GM12878 (cell line): ENCODE results near the gene PLA2G1B. TPM values are rescaled to one million over a fixed set of nuclear protein-coding genes. Genes with fewer than 3 reads are reported as not detected.
"Not testable (repeated sequence)": the region's sequence is repeated elsewhere in the genome, so short reads cannot be mapped to it uniquely, and the experiment has no call there.

ENCODE experiments used
- ATAC-seq: fragments of 200-7000 bp; cut with Tn5 transposase; 3 replicates; pipeline ENCODE4 v1.9.1; 2020; ENCODE audit warnings: mild to moderate bottlenecking, moderate library complexity
- BruUV-seq: library from RNA; stranded (reverse); fragments of 400-500 nt; replicated peaks from 2 replicates; lab custom pipeline; 2021; lab: Mats Ljungman, UMichigan
- CTCF ChIA-PET: fragments of 300-600 bp; sonication (Branson Sonifier 250); formaldehyde crosslinking; extraction: SDS; loops from one replicate; lab custom pipeline; 2021; ENCODE audit warnings: inconsistent platforms; lab: Yijun Ruan, JAX
- POLR2A ChIA-PET: fragments of 350-600 bp; formaldehyde crosslinking; extraction: SDS; loops from one replicate; lab custom pipeline; 2021; ENCODE audit warnings: inconsistent platforms; lab: Charles Lee
- RAD21 ChIA-PET: fragments of 300-600 bp; sonication (Branson Sonifier 250); formaldehyde crosslinking; loops from one replicate; lab custom pipeline; 2023; ENCODE audit warnings: antibody characterized with exemption; ENCODE audit not compliant: unreplicated experiment; lab: Charles Lee
- SMC1A ChIA-PET: fragments of 300-600 bp; sonication (Branson Sonifier 250); formaldehyde crosslinking; loops from one replicate; lab custom pipeline; 2023; ENCODE audit not compliant: unreplicated experiment, uncharacterized antibody; lab: Charles Lee
- DNase-seq: peaks from one replicate; pipeline ENCODE4 v3.0.0-alpha.2; 2011; ENCODE audit warnings: low read depth, low spot score
- FAIRE-seq: peaks from 3 replicates; lab custom pipeline; 2011; peaks lifted over from hg19 to GRCh38; lab: Jason Lieb, UNC
- H2AFZ ChIP-seq: 2 replicates; pipeline ENCODE4 v1.6.0; 2011; ENCODE audit warnings: low read depth, low read length, control low read depth; ENCODE audit not compliant: control insufficient read depth
- H3K27ac ChIP-seq: 2 replicates; pipeline ENCODE4 v1.5.1; 2011; ENCODE audit warnings: control low read depth; ENCODE audit not compliant: control insufficient read depth, insufficient read depth
- H3K27me3 ChIP-seq, 2 experiments: replicated peaks in 1 of 2; 2 replicates each; pipeline versions ENCODE4 v1.6.0 to v1.6.1; 2011; ENCODE audit warnings: low read length in 1 of 2; ENCODE audit not compliant: control insufficient read depth in 2 of 2, insufficient read depth in 2 of 2
- H3K36me3 ChIP-seq, 2 experiments: 2 replicates each; pipeline ENCODE4 v1.5.1; 2011; ENCODE audit warnings: low read length in 1 of 2; ENCODE audit not compliant: control insufficient read depth in 2 of 2, insufficient read depth in 2 of 2
- H3K4me1 ChIP-seq: 2 replicates; pipeline ENCODE4 v1.6.1; 2011; ENCODE audit warnings: mild to moderate bottlenecking, low read length, moderate library complexity, mixed read lengths; ENCODE audit not compliant: control insufficient read depth, insufficient read depth
- H3K4me2 ChIP-seq: 2 replicates; pipeline ENCODE4 v1.6.0; 2011; ENCODE audit warnings: control low read depth; ENCODE audit not compliant: control insufficient read depth, insufficient read depth
- H3K4me3 ChIP-seq: fragments of 200-600 bp; sonication (generic); 2 replicates; pipeline ENCODE4 v1.5.1; 2016
- H3K79me2 ChIP-seq: 2 replicates; pipeline ENCODE4 v1.6.0; 2011; ENCODE audit warnings: low read length; ENCODE audit not compliant: control insufficient read depth, insufficient read depth
- H3K9ac ChIP-seq: 2 replicates; pipeline ENCODE4 v1.8.0; 2011; ENCODE audit warnings: low read length, control low read depth, mixed read lengths; ENCODE audit not compliant: control insufficient read depth, insufficient read depth
- H3K9me3 ChIP-seq: replicated peaks from 3 replicates; pipeline ENCODE4 v1.5.1; 2011; ENCODE audit warnings: mild to moderate bottlenecking, low read length; ENCODE audit not compliant: control insufficient read depth, insufficient read depth
- H4K20me1 ChIP-seq: 2 replicates; pipeline ENCODE4 v1.6.0; 2011; ENCODE audit not compliant: control insufficient read depth, insufficient read depth
- CBX5 ChIP-seq: sonication (generic); IDR thresholded peaks from 2 replicates; pipeline ENCODE4 v1.6.1; 2016; ENCODE audit warnings: low read depth, moderate library complexity, mild to moderate bottlenecking, inconsistent platforms
- WGBS: methylation state at CpG from one replicate; pipeline ENCODE4 v1.1.6; 2016; ENCODE audit warnings: low lambda C conversion rate; ENCODE audit not compliant: insufficient replicate concordance, insufficient coverage; ENCODE audit errors: missing lambda C conversion rate; 5-methylcytosine and 5-hydroxymethylcytosine counted together
- in situ Hi-C: fragments of 300-500 bp; cut with MboI; formaldehyde crosslinking; loops from 9 replicates; pipeline ENCODE4 v1.14.3; 2018; ENCODE audit warnings: mixed read lengths
- intact Hi-C: fragments of 100-400 bp; cut with micrococcal nuclease; formaldehyde crosslinking; loops from one replicate; pipeline ENCODE4 v1.14.2; 2022; ENCODE audit not compliant: unreplicated experiment
- polyA plus RNA-seq, 11 experiments: library from polyadenylated mRNA; depleted of rRNA in 4 of 11; unstranded in 6 of 11; stranded (reverse) in 5 of 11; fragments of >200 nt; fragmentation: Nextera tagmentation in 4 of 11; fragmentation: Illumina TruSeq in 1 of 11; extraction: Ambion mirVana in 4 of 11; extraction: Trizol in 1 of 11; gene quantifications; 1 replicate in 1 of 11; 2 replicates in 10 of 11; pipeline versions ENCODE4 v1.2.1 to v1.2.3, GENCODE V29; 2011 to 2016; ENCODE audit warnings: inconsistent platforms in 2 of 11, missing spikeins in 2 of 11, low read depth in 1 of 11
- total RNA-seq, 4 experiments: library from RNA; depleted of rRNA in 3 of 4; stranded (reverse); fragments of >200 nt in 3 of 4; fragmentation: Illumina TruSeq in 1 of 4; extraction: Trizol in 1 of 4; gene quantifications; 2 replicates each; pipeline versions ENCODE4 v1.2.1 to v1.2.3, GENCODE V29; 2013 to 2021
- TF ChIP-seq, protein P1 (sequence below): IDR thresholded peaks from 2 replicates; pipeline ENCODE4 v1.6.1; 2011; ENCODE audit warnings: borderline replicate concordance, low read depth, mild to moderate bottlenecking, moderate library complexity, low read length; ENCODE audit not compliant: insufficient read depth, poor library complexity, severe bottlenecking

The PLA2G1B gene
- total and polyA plus RNA-seq, 10 of the 15 experiments (the other 5 are each of a cell fraction or from before 2014, with no cell fraction given), result not detected

DNA sequence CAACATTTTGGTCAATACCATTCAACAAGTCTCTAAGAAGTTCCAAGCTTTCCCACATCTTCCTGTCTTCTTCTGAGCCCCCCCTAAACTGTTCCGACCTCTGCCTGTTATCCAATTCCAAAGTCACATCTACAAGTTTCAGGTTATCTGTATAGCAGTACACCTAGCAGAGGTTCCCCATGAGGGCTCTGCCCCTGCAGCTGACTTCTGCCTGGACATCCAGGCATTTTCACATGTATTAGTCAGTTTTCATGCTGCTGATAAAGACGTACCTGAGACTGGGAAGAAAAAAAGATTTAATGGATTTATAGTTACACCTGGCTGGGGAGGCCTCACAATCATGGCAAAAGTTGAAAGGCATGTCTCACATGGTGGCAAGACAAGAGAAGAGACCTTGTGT lies 10.2 kb upstream of the PLA2G1B start:
- CTCF ChIA-PET, result no interaction called here

GRCh38 chr12:120336392-120336791 lies 8.8 kb upstream of the PLA2G1B start:
- H3K79me2 ChIP-seq, RAD21 ChIA-PET, H3K9ac ChIP-seq, BruUV-seq, H3K27me3 ChIP-seq, H3K36me3 ChIP-seq, in situ Hi-C loops, H3K9me3 ChIP-seq, DNase-seq, H3K4me2 ChIP-seq, H2AFZ ChIP-seq, H3K27ac ChIP-seq, POLR2A ChIA-PET, SMC1A ChIA-PET, H3K4me3 ChIP-seq, ATAC-seq, H3K4me1 ChIP-seq, FAIRE-seq, intact Hi-C loops, H4K20me1 ChIP-seq: not testable (repeated sequence)
- CTCF ChIA-PET, result interaction anchor here (1.6 kb wide), 1 partner anchor 10 kb away, joined by 5 read pairs; no protein-coding TSS in a partner anchor
- 38% methylated on average over 2 of the region's 2 CpGs for WGBS

More for the DNA sequence above, 10.2 kb upstream of the PLA2G1B start:
- H2AFZ ChIP-seq, result no peak overlapping the region
- ChIA-PET RAD21 (no interaction called here), SMC1A (no interaction called here)
- H3K4me3 ChIP-seq, result no peak overlapping the region
- H3K36me3 ChIP-seq, result no peaks in the 10 kb centered on the region
- no peaks in the 10 kb centered on the region for H4K20me1 ChIP-seq
- no peak overlapping the region for H3K27ac ChIP-seq
- no peaks in the 10 kb centered on the region for H3K4me1 ChIP-seq
- H3K27me3 ChIP-seq, result no peaks in the 10 kb centered on the region; a peak in 1 of 4 replicates
- peak; percentile 50; the same call in 1 of the 2 replicates for TF ChIP-seq CBX5
- TF ChIP-seq, protein P1, sequence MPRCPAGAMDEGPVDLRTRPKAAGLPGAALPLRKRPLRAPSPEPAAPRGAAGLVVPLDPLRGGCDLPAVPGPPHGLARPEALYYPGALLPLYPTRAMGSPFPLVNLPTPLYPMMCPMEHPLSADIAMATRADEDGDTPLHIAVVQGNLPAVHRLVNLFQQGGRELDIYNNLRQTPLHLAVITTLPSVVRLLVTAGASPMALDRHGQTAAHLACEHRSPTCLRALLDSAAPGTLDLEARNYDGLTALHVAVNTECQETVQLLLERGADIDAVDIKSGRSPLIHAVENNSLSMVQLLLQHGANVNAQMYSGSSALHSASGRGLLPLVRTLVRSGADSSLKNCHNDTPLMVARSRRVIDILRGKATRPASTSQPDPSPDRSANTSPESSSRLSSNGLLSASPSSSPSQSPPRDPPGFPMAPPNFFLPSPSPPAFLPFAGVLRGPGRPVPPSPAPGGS, result no peak
- TF ChIP-seq, all 136 proteins: peak for 1
- FAIRE-seq (no peak), DNase-seq (no peak), ATAC-seq (no peak)
- BruUV-seq, result no TSS peak
- H3K9ac ChIP-seq, result no peak overlapping the region
- H3K4me2 ChIP-seq, result no peak overlapping the region
- in situ Hi-C loops (no loop called here), intact Hi-C loops (no loop called here)
- WGBS, result 13% methylated on average over 2 of the region's 2 CpGs
- H3K9me3 ChIP-seq, result peaks cover 10% of the 10 kb centered on the region; the same call in 2 of the 3 replicates
- no peaks in the 10 kb centered on the region for H3K79me2 ChIP-seq
- POLR2A ChIA-PET, result no interaction called here
